ENCODE data around the gene PMPCA.
"Not testable (repeated sequence)": the region's sequence is repeated elsewhere in the genome, so short reads cannot be mapped to it uniquely, and the experiment has no call there.

The PMPCA gene

GRCh38 chr9:136409557-136410455 is 652 bp upstream of the PMPCA start:
- no peak for DNase-seq (ENCODE audit: low read depth in 3 of 3, low spot score in 1 of 3)

DNA sequence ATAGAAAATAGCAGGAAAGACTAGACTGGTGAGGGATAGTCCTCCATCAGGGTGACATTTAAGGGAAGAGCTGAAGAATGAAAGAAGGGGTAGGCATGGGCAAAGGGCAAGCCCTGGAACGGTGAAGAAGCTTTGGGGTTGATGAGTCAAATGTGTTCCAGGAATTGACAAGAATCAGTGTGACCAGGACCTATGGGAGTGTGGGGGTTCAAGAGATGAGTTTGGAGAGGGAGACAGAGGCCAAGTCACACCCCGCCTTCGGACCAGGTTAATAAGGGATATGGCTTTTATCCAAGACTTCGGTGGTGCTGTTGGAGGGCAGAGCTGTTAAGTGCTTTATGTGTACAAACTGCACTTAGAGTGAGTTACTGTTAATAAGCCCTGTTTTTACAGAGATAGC is 920 bp downstream of the PMPCA start:
- no peak for DNase-seq (ENCODE audit: low read depth in 3 of 3, low spot score in 1 of 3)

DNA sequence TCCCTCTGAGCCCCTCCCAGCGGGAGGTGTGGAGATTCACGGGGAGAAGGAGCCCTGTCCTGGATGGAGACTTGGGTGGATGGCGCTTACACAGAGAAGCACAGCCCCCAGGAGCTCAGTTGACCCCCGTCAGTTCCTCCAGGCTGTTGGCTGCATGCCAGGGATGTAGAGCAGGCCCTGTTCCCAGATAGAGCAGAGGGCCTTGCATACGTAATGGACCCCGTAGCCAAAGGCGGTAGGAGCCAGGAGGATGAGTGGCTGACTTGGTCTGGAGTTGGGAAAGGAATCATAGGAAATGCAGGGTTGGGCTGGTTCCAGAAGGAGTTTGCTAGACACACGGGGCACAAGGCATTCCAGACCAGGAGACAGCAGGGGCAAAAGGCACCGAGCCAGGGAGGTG is 2.5 kb downstream of the PMPCA start:
- DNase-seq (ENCODE audit: low read depth in 3 of 3, low spot score in 1 of 3): no peak

- DNase-seq (ENCODE audit: low read depth in 3 of 3, low spot score in 1 of 3): no peak
Observed at GRCh38 chr9:136416427-136416826, 6.0 kb downstream of the PMPCA start.

GRCh38 chr9:136416914-136417313 is 6.5 kb downstream of the PMPCA start:
- no peak for DNase-seq (ENCODE audit: low read depth in 3 of 3, low spot score in 1 of 3)

- no peak for DNase-seq (ENCODE audit: low read depth in 3 of 3, low spot score in 1 of 3)
Observed at GRCh38 chr9:136418182-136419091, 8.0 kb downstream of the PMPCA start.

GRCh38 chr9:136419092-136419420 is 8.6 kb downstream of the PMPCA start:
- DNase-seq (ENCODE audit: low read depth in 3 of 3, low spot score in 1 of 3): no peak

- no peak for DNase-seq (ENCODE audit: low read depth in 3 of 3, low spot score in 1 of 3)
Observed at GRCh38 chr9:136421791-136422190, 11.3 kb downstream of the PMPCA start.

DNA sequence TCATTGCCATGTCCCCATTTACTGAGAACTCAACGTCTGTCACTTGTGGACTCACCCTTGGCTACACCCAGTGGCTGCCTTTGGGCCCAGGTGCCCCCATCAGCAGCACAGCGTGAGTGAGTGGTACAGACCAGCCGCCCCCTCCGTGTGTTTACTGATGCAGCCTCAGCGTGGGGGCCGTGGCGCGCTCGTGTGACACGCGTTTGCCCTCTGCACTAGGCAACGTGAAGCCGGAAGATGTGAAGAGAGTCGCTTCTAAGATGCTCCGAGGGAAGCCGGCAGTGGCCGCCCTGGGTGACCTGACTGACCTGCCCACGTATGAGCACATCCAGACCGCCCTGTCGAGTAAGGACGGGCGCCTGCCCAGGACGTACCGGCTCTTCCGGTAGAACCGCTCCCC is 12.4 kb downstream of the PMPCA start:
- DNase-seq (ENCODE audit: low read depth in 3 of 3, low spot score in 1 of 3): no peak

DNA sequence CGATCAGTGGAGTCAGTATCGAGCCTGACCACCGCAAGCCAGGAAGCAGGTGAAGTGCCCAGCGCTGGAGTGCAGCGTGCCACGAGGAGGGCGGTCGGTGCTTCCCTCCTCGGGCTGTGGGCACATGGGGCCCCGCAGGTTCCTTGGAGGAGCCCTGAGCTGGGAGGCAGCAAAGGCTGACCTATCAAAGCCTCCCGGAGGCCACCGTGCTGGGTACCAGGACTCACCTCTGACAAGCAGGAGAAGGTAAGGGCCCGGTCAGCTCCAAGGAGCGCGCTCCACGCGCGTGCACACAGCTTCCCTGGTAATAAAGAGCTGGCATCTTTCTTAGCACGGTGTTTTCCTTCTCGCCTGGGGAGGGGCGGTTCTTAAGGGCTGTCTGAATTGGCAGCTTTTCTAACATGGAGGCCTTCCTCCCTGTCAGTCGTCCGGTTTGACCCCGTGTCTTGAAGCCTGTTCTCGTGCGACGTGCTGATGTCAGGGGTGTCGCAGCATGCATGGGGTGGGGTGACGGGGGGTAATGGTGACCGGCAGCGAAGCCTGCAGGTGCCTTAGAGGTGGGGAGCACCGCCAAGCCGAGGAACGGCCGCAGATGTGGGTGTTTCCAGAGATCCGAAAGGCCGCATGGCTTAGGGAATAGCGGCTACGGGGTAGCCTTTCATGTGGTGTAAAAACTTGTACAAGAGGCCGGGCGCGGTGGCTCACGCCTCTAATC is 13.1 kb downstream of the PMPCA start:
- no peak for DNase-seq (ENCODE audit: low read depth in 3 of 3, low spot score in 1 of 3)

DNA sequence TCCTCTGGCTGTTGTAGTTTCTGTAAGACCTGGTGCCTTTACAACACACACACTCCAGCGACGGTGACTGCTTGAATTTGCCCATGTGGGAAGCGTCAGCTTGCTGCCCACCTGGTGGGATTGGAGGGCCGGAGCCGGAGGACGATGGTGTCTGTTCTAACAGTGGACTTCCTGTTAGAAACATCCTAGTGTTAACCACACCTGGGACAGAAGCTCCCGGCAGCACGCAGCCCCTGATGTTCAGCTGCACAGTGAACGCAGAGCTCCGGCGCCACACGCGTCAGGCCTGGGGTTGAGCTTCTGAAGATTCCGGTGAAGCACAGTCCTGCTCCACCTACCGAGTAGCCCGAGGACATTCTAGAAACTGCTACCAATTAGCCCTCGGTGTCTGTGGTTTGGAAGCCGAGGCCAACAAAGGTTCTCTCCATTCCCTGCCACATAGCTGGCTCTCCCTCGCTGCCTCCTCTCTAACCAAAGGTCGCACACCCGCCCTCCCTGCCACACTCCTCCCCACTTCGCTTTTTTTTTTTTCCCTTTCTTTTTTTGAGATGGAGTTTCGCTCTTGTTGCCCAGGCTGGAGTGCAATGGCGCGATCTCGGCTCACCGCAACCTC is 14.4 kb downstream of the PMPCA start:
- DNase-seq (ENCODE audit: low read depth in 3 of 3, low spot score in 1 of 3): no peak

- not testable (repeated sequence) for DNase-seq (ENCODE audit: low read depth in 3 of 3, low spot score in 1 of 3)
Observed at GRCh38 chr9:136425367-136425766, 14.9 kb downstream of the PMPCA start.

GRCh38 chr9:136426787-136427186 is 16.3 kb downstream of the PMPCA start:
- DNase-seq (ENCODE audit: low read depth in 3 of 3, low spot score in 1 of 3): no peak

GRCh38 chr9:136429075-136429628 is 18.7 kb downstream of the PMPCA start:
- DNase-seq (ENCODE audit: low read depth in 3 of 3, low spot score in 1 of 3): no peak

DNA sequence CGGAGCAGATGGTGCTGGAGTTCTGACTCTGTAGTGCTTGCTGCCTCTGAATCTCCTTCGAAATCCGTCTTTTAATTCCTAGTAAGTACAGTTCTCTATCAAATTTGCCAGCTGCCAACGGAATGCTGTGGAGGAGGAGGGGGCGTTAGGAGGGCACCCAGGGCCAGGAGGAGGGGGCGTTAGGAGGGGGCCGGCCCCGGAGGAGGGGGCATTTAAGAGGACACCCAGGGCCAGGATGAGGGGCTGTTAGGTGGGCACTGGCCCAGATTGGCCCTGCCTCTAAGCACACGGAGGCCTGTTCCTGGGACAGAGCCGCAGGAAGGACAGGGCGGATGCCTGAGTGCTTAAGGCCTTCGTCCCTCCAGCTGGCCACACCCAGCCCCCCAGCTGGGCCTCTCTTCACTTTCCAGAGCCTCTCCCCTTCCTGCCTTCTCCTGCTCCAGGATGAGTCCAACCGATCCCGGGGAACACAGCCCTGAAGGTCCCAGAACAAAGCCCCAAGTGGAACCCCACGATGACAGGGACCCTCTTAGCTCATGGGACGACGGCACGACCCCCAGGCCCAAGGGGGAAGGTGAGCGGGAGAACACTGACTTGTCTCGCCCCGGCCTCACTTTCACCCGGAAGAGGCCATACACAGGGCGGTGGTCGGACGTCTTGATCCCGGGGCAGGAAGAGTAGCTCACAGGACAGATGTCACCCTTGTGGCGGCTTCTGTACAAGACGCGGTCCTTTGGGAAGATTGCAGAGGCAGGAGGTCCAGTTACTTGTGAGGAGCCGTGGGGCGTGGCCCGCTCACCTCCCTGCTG is 19.4 kb downstream of the PMPCA start:
- DNase-seq (ENCODE audit: low read depth in 3 of 3, low spot score in 1 of 3): no peak

GRCh38 chr9:136430588-136431234 is 20.3 kb downstream of the PMPCA start:
- DNase-seq (ENCODE audit: low read depth in 3 of 3, low spot score in 1 of 3): no peak

DNA sequence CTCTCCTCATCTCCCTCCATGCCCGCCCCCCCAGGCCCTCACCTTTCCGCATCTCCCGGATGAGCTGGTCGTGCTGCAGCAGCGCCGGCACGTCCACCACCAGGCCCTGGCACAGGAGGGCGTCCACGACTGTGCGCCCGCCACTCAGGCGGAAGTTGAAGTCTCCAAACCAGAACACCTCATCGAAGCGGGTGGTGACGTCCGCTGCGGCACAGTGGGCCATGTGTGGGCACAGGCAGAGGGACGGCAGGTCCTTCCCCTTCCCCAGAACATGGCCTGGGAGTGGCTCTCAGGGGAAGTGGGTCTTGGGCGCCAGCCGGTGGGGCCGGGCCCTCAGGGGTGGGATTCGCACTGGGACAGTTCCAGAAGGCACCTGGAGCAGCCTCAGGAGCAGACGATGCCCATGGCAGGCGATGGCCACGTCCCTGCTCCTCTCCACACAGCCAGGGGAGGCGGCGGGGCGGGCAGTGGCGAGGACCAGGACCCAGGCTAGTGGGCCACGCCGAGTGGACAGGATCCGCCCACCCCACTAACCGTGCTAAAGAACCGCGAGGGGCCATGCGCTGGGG is 21.4 kb downstream of the PMPCA start:
- no peak for DNase-seq (ENCODE audit: low read depth in 3 of 3, low spot score in 1 of 3)

- DNase-seq (ENCODE audit: low read depth in 3 of 3, low spot score in 1 of 3): no peak
Observed at GRCh38 chr9:136432591-136432990, 22.1 kb downstream of the PMPCA start.

DNA sequence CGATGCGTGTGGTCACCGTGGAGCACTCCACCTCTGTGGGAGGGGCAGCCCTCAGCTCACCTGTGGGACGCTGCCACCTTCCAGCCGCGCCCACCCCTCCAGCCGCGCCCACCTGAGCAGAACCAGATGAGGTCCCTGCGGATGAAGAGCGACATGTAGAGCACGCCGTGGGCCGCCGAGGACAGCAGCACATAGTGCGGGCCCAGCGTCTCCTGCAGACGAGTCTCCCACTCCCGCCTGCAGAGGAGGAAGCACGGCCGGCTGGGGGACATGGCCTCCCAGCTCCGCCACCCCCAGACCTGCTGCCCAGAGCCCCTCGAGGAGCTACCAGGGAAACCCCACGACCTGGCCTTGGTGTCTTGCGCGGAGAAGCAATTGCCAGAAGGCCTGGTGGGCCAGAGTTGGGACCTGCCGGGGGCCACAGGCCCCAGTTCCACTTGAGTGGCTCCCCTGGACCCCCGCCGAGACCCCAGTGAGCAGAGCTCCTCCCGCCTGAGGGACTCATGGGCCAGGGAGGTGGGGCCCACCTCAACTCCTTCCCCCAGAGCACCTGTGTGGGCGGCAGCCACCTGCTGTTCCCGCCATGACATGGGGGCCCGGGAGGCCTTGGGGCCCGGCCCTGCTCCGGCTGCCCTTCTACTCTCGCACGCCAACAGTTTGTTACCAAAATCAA is 22.7 kb downstream of the PMPCA start:
- DNase-seq (ENCODE audit: low read depth in 3 of 3, low spot score in 1 of 3): no peak
